VCaP (cell line): ENCODE results near the gene RAPGEF2.
"Not testable (repeated sequence)": the region's sequence is repeated elsewhere in the genome, so short reads cannot be mapped to it uniquely, and the experiment has no call there.

ENCODE experiments used
- H3K27ac ChIP-seq: fragments of 450-650 bp; 2 replicates; pipeline ENCODE4 v1.5.1; 2017
- CTCF ChIP-seq: fragments of 450-650 bp; conservative IDR thresholded peaks from 2 replicates; pipeline ENCODE4 v1.5.1; 2017; ENCODE audit warnings: mild to moderate bottlenecking, moderate library complexity

Gene RAPGEF2

GRCh38 chr4:159370286-159370685, 267.4 kb downstream of the RAPGEF2 start:
- TF ChIP-seq CTCF, result no peak
- H3K27ac ChIP-seq, result no peak overlapping the region

GRCh38 chr4:159374749-159375530, 272.1 kb downstream of the RAPGEF2 start:
- TF ChIP-seq CTCF, result no peak
- no peak overlapping the region for H3K27ac ChIP-seq

- H3K27ac ChIP-seq, result no peak overlapping the region
- TF ChIP-seq CTCF, result no peak
Observed at GRCh38 chr4:159376289-159376688, 273.4 kb downstream of the RAPGEF2 start.

- no peak overlapping the region for H3K27ac ChIP-seq
- TF ChIP-seq CTCF, result no peak
Observed at GRCh38 chr4:159378056-159378616, 275.3 kb downstream of the RAPGEF2 start.

- H3K27ac ChIP-seq, result not testable (repeated sequence)
Observed at GRCh38 chr4:159379064-159379463, 276.2 kb downstream of the RAPGEF2 start.

- TF ChIP-seq CTCF, result no peak
- H3K27ac ChIP-seq, result no peak overlapping the region
Observed at GRCh38 chr4:159379836-159380235, 277.0 kb downstream of the RAPGEF2 start.

- no peak for TF ChIP-seq CTCF
- H3K27ac ChIP-seq, result no peak overlapping the region
Observed at GRCh38 chr4:159382856-159383561, 280.1 kb downstream of the RAPGEF2 start.

GRCh38 chr4:159383562-159383931, 280.7 kb downstream of the RAPGEF2 start:
- TF ChIP-seq CTCF, result no peak
- H3K27ac ChIP-seq, result no peak overlapping the region
